Measurements from ENCODE around the gene LRRC56. TPM values are rescaled to one million over a fixed set of nuclear protein-coding genes. Genes with fewer than 3 reads are reported as not detected.

LRRC56 gene
- total RNA-seq, 1 experiment from 2014 or later, result 3.4 TPM

- H3K23ac ChIP-seq (ENCODE audit: insufficient read length, low read depth, low read length), result no peak overlapping the region
- no peak overlapping the region for H2AFZ ChIP-seq (ENCODE audit: low read length)
- H2BK12ac ChIP-seq (ENCODE audit: insufficient read length, low read depth, low read length), result no peak overlapping the region
- peak overlapping the region in 1 of 2 experiments; percentile 35; a peak in 1 of 5 replicates for H3K4me3 Mint-ChIP-seq
- no peaks in the 10 kb centered on the region for H3K4me1 Mint-ChIP-seq
- H3K27ac ChIP-seq (ENCODE audit: insufficient read length, low read depth, low read length), result no peak overlapping the region
- TF ChIP-seq CTCF (conservative IDR thresholded peaks at IDR 0.05), result no peak
- H3K9me3 ChIP-seq (ENCODE audit: control insufficient read depth, low read depth, low read length), result no peaks in the 10 kb centered on the region
- WGBS (ENCODE audit: extremely low coverage, insufficient read length, low lambda C conversion rate), result no CpG with 5 or more reads among the region's 18 CpGs
- H3K9me3 Mint-ChIP-seq, result no peaks in the 10 kb centered on the region
- no peak overlapping the region for H3K56ac ChIP-seq (ENCODE audit: insufficient read length, low read depth, low read length)
- no peak overlapping the region for H3K18ac ChIP-seq (ENCODE audit: insufficient read length, low read depth, low read length)
- H3K36me3 Mint-ChIP-seq (ENCODE audit: insufficient read depth in 1 of 3, low read depth in 3 of 3), result peaks cover 5 to 18% (median 10%) of the 10 kb centered on the region in 3 experiments; a peak in 5 of 7 replicates
- no peak overlapping the region for H2AK5ac ChIP-seq (ENCODE audit: insufficient read length, low read length)
- no peak overlapping the region for H2BK120ac ChIP-seq (ENCODE audit: low read depth, low read length, poor library complexity, severe bottlenecking)
- no peak overlapping the region for H4K91ac ChIP-seq (ENCODE audit: insufficient read length, low read depth, low read length)
- H3K23me2 ChIP-seq (ENCODE audit: insufficient read length, low read depth, low read length, poor library complexity, severe bottlenecking), result peaks cover 4% of the 10 kb centered on the region
- H3K14ac ChIP-seq (ENCODE audit: insufficient read depth, low read length), result no peak overlapping the region
- H4K5ac ChIP-seq (ENCODE audit: insufficient read length, low read depth, low read length), result no peak overlapping the region
- no peak overlapping the region for H3T11ph ChIP-seq (ENCODE audit: low read length)
- no peak overlapping the region for H3K4me2 ChIP-seq (ENCODE audit: insufficient read depth, insufficient read length, low read length)
- H3K27ac Mint-ChIP-seq, result no peak overlapping the region; a peak in 1 of 7 replicates
- H3K79me2 ChIP-seq (ENCODE audit: insufficient read depth, low read length), result no peaks in the 10 kb centered on the region
- no peak overlapping the region for H2BK20ac ChIP-seq (ENCODE audit: low read depth, low read length, poor library complexity, severe bottlenecking)
- no peak overlapping the region for H4K8ac ChIP-seq (replicated peaks; ENCODE audit: insufficient read length, low read depth, low read length)
- H2BK5ac ChIP-seq (ENCODE audit: insufficient read length, low read length), result no peak overlapping the region
- H2BK15ac ChIP-seq (ENCODE audit: low read depth, low read length), result no peak overlapping the region; the same call in 1 of the 2 replicates
- no peak for DNase-seq
- no peaks in the 10 kb centered on the region for H3K27me3 ChIP-seq (ENCODE audit: insufficient read depth, low read length)
- no peaks in the 10 kb centered on the region for H4K20me1 ChIP-seq (ENCODE audit: control insufficient read depth, insufficient read depth, insufficient read length)
- no peak overlapping the region for H3K4ac ChIP-seq (ENCODE audit: low read depth, low read length)
- no peaks in the 10 kb centered on the region for H3K79me1 ChIP-seq (ENCODE audit: insufficient read depth, low read depth, low read length, poor library complexity, severe bottlenecking)
- H3K9ac ChIP-seq (ENCODE audit: extremely low read depth, insufficient read length, low read length), result no peak overlapping the region
- peaks cover 2% of the 10 kb centered on the region for H3K27me3 Mint-ChIP-seq (ENCODE audit: low read depth)
- no peaks in the 10 kb centered on the region for H3K4me1 ChIP-seq (ENCODE audit: insufficient read depth, low read length)
Measured at GRCh38 chr11:529728-530411, 7.5 kb upstream of the LRRC56 start.
